ENCODE data around the gene AP4S1. TPM values are rescaled to one million over a fixed set of nuclear protein-coding genes. Genes with fewer than 3 reads are reported as not detected.
"Not testable (repeated sequence)": the region's sequence is repeated elsewhere in the genome, so short reads cannot be mapped to it uniquely, and the experiment has no call there.

AP4S1 gene
- total RNA-seq, 1 donor from 2014 or later, result 9.2 TPM

GRCh38 chr14:31047503-31047902 lies 22.1 kb downstream of the AP4S1 start:
- H3K4me3 Mint-ChIP-seq (ENCODE audit: unreplicated experiment), result no peak overlapping the region
- no peak for TF ChIP-seq CTCF (IDR thresholded peaks at IDR 0.05; ENCODE audit: unreplicated experiment)
- no peaks in the 10 kb centered on the region for H3K4me1 Mint-ChIP-seq (ENCODE audit: unreplicated experiment)
- H3K9me3 Mint-ChIP-seq (ENCODE audit: unreplicated experiment), result no peaks in the 10 kb centered on the region
- peaks cover 3% of the 10 kb centered on the region for H3K36me3 Mint-ChIP-seq (ENCODE audit: low read depth, unreplicated experiment)
- no peaks in the 10 kb centered on the region for H3K27me3 Mint-ChIP-seq (ENCODE audit: unreplicated experiment)
- H3K27ac Mint-ChIP-seq (ENCODE audit: unreplicated experiment), result no peak overlapping the region
- no peak for DNase-seq (ENCODE audit: low spot score)

- TF ChIP-seq CTCF (IDR thresholded peaks at IDR 0.05; ENCODE audit: unreplicated experiment), result no peak
- Mint-ChIP-seq H3K4me3 (ENCODE audit: unreplicated experiment) (no peak overlapping the region), H3K27ac (ENCODE audit: unreplicated experiment) (no peak overlapping the region), H3K27me3 (ENCODE audit: unreplicated experiment) (peaks cover 2% of the 10 kb centered on the region), H3K36me3 (ENCODE audit: low read depth, unreplicated experiment) (no peaks in the 10 kb centered on the region), H3K4me1 (ENCODE audit: unreplicated experiment) (no peaks in the 10 kb centered on the region), H3K9me3 (ENCODE audit: unreplicated experiment) (no peaks in the 10 kb centered on the region)
- no peak for DNase-seq (ENCODE audit: low spot score)
These were observed 25.6 kb downstream of the AP4S1 start for GRCh38 chr14:31051023-31051422.

GRCh38 chr14:31051511-31051910 lies 26.1 kb downstream of the AP4S1 start:
- H3K27ac Mint-ChIP-seq (ENCODE audit: unreplicated experiment), result no peak overlapping the region

GRCh38 chr14:31052905-31053586 lies 27.6 kb downstream of the AP4S1 start:
- H3K36me3 Mint-ChIP-seq (ENCODE audit: low read depth, unreplicated experiment); DNase-seq (ENCODE audit: low spot score); H3K4me3 Mint-ChIP-seq (ENCODE audit: unreplicated experiment); H3K27ac Mint-ChIP-seq (ENCODE audit: unreplicated experiment); H3K27me3 Mint-ChIP-seq (ENCODE audit: unreplicated experiment); H3K9me3 Mint-ChIP-seq (ENCODE audit: unreplicated experiment); H3K4me1 Mint-ChIP-seq (ENCODE audit: unreplicated experiment): not testable (repeated sequence)

More at GRCh38 chr14:31051511-31051910, 26.1 kb downstream of the AP4S1 start:
- no peaks in the 10 kb centered on the region for H3K36me3 Mint-ChIP-seq (ENCODE audit: low read depth, unreplicated experiment)
- H3K9me3 Mint-ChIP-seq (ENCODE audit: unreplicated experiment), result no peaks in the 10 kb centered on the region
- H3K4me3 Mint-ChIP-seq (ENCODE audit: unreplicated experiment), result no peak overlapping the region
- no peaks in the 10 kb centered on the region for H3K4me1 Mint-ChIP-seq (ENCODE audit: unreplicated experiment)
- H3K27me3 Mint-ChIP-seq (ENCODE audit: unreplicated experiment), result peaks cover 2% of the 10 kb centered on the region
- no peak for DNase-seq (ENCODE audit: low spot score)
- no peak for TF ChIP-seq CTCF (IDR thresholded peaks at IDR 0.05; ENCODE audit: unreplicated experiment)

GRCh38 chr14:31057035-31057434 lies 31.6 kb downstream of the AP4S1 start:
- Mint-ChIP-seq H3K4me3 (ENCODE audit: unreplicated experiment) (no peak overlapping the region), H3K27me3 (ENCODE audit: unreplicated experiment) (peaks cover 2% of the 10 kb centered on the region), H3K9me3 (ENCODE audit: unreplicated experiment) (no peaks in the 10 kb centered on the region), H3K4me1 (ENCODE audit: unreplicated experiment) (peaks cover 10% of the 10 kb centered on the region), H3K27ac (ENCODE audit: unreplicated experiment) (no peak overlapping the region), H3K36me3 (ENCODE audit: low read depth, unreplicated experiment) (peaks cover 3% of the 10 kb centered on the region)
- DNase-seq (ENCODE audit: low spot score), result no peak
- TF ChIP-seq CTCF (IDR thresholded peaks at IDR 0.05; ENCODE audit: unreplicated experiment), result no peak

Measured in endothelial cell (in vitro differentiated cells).